GM12864 (cell line): ENCODE results near the gene PRKAG2.

ENCODE experiments used
- DNase-seq: peaks from one replicate; pipeline ENCODE4 v3.0.0-alpha.2; 2011; ENCODE audit warnings: low read depth
- H3K4me3 ChIP-seq: 2 replicates; pipeline ENCODE4 v1.5.1; 2011; ENCODE audit warnings: mild to moderate bottlenecking, low read depth, low read length, control low read depth
- TF ChIP-seq, protein P1 (sequence below): IDR thresholded peaks from 2 replicates; pipeline ENCODE4 v1.5.1; 2011; ENCODE audit warnings: low read depth, mild to moderate bottlenecking, moderate library complexity, low read length, control low read depth, inconsistent platforms; ENCODE audit errors: missing control alignments

PRKAG2 gene

GRCh38 chr7:151630358-151630757 lies 246.6 kb downstream of the PRKAG2 start:
- no peak overlapping the region for H3K4me3 ChIP-seq
- TF ChIP-seq, protein P1, sequence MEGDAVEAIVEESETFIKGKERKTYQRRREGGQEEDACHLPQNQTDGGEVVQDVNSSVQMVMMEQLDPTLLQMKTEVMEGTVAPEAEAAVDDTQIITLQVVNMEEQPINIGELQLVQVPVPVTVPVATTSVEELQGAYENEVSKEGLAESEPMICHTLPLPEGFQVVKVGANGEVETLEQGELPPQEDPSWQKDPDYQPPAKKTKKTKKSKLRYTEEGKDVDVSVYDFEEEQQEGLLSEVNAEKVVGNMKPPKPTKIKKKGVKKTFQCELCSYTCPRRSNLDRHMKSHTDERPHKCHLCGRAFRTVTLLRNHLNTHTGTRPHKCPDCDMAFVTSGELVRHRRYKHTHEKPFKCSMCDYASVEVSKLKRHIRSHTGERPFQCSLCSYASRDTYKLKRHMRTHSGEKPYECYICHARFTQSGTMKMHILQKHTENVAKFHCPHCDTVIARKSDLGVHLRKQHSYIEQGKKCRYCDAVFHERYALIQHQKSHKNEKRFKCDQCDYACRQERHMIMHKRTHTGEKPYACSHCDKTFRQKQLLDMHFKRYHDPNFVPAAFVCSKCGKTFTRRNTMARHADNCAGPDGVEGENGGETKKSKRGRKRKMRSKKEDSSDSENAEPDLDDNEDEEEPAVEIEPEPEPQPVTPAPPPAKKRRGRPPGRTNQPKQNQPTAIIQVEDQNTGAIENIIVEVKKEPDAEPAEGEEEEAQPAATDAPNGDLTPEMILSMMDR = no peak

GRCh38 chr7:151629713-151630272 lies 247.1 kb downstream of the PRKAG2 start:
- no peak overlapping the region for H3K4me3 ChIP-seq
- DNase-seq = no peak
- TF ChIP-seq, protein P1 = no peak

More at GRCh38 chr7:151630358-151630757, 246.6 kb downstream of the PRKAG2 start:
- no peak for DNase-seq

DNA sequence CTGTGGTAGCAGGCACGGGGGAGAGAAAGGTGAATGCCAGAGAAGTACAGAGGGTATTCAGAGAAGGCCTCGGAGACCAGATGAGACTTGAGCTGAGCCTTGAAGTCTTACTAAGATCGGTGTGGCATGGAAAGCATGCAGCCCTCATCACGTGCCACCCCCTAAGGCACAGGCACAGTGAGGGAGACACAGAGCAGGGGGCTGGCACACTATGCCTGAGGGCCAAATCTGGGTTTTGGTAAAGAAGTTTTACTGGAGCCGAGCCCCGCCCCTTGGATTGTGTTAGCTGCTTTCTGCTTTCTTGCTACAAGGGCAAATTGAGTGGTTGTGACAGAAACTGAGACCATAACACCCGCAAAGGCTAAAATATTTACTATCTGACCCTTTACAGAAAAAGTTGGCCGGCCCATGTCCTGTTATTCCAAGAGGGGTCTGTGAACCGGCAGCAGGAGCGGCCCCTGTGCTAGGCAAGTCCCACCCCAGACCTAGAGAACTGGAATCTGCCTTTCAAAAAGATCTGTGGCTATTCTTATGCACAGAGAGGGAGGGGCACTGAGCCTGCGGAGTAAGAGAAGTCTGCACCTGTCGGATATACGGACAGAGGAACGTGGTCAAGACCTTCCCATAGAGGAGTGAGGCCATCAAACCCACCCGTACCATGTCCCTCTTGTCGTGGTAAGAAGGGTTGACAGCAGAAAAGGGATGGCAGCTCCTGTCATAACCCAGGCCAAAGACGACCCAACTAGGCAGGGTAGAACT lies 247.9 kb downstream of the PRKAG2 start:
- H3K4me3 ChIP-seq = no peak overlapping the region
- no peak for DNase-seq
- TF ChIP-seq, protein P1 = no peak

DNA sequence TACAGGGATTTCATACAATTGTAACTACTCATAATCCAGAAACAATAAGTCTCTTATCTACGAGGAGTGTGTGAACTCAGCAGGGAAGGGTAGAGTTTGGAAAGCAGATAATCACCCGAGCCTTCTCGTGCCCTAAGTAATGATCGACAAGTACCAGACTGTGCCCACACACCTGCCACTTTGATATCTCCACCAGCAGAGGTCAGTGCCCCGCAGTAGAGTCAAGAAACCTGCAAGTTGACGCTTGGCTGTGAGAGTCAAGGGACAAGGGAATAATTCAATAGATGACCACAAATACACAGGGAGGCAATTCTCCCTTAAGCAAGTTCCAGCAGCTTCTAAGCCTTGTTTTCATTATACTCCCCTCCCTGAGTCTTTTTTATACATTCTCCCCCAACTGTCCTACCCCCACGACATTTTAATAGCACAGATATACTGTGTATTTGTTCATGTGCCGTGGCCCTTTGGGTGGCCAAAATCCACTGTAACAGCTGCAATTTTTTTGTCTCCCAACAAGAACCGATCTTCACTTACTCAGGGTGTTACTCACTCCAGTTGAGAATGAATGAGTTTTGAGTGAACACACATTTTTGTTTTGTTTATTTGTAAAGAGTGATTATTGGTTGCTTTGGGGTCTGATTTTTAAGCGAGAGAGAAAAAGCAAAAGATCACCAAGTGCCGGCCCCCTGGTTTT lies 250.3 kb downstream of the PRKAG2 start:
- H3K4me3 ChIP-seq = no peak overlapping the region
- no peak for DNase-seq
- TF ChIP-seq, protein P1 = peak; percentile 45

DNA sequence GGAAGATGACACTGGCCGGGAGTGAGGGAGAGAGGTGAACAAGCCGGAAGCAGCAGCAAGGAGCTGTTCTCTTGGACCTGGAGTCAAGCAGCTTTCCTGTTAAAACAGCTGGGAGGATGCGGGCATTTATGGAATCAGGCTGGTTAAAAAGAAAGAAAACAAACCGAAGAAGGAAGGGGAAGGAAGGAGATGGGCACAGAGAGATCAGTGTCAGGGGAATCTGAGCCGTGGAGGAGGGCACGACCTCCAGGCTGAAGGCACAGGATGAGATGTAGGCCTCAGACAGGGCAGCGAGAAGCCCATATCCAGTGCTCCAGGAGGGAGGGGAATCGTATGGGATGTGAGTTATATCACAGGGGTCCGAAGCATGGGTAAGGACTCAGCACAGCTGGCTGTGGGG lies 251.3 kb downstream of the PRKAG2 start:
- TF ChIP-seq, protein P1 = no peak
- H3K4me3 ChIP-seq = no peak overlapping the region
- no peak for DNase-seq

- H3K4me3 ChIP-seq = no peak overlapping the region
- TF ChIP-seq, protein P1 = no peak
- no peak for DNase-seq
These were observed 252.5 kb downstream of the PRKAG2 start for GRCh38 chr7:151624246-151624928.
